HG03378 (cell line): ENCODE results near the gene MAP1B.

Experiments
- ATAC-seq: cut with Tn5 transposase; IDR thresholded peaks from one replicate; pipeline ENCODE4 v1.9.1; 2021; ENCODE audit warnings: mild to moderate bottlenecking, moderate library complexity; ENCODE audit not compliant: unreplicated experiment

MAP1B gene

GRCh38 chr5:72129725-72130124 is 22.4 kb downstream of the MAP1B start:
- no peak for ATAC-seq

- no peak for ATAC-seq
Measured at GRCh38 chr5:72130351-72130761, 23.1 kb downstream of the MAP1B start.

GRCh38 chr5:72133212-72133990 is 26.1 kb downstream of the MAP1B start:
- no peak for ATAC-seq

- ATAC-seq: no peak
Measured at GRCh38 chr5:72134226-72134899, 27.1 kb downstream of the MAP1B start.

- no peak for ATAC-seq
Measured at GRCh38 chr5:72137826-72138409, 30.6 kb downstream of the MAP1B start.

GRCh38 chr5:72138943-72139521 is 31.8 kb downstream of the MAP1B start:
- peak; percentile 63 for ATAC-seq

GRCh38 chr5:72140711-72141110 is 33.4 kb downstream of the MAP1B start:
- no peak for ATAC-seq

- ATAC-seq: no peak
Measured at GRCh38 chr5:72141440-72142355, 34.4 kb downstream of the MAP1B start.

- no peak for ATAC-seq
Measured at GRCh38 chr5:72144762-72145161, 37.5 kb downstream of the MAP1B start.

GRCh38 chr5:72145348-72145747 is 38.1 kb downstream of the MAP1B start:
- ATAC-seq: no peak

GRCh38 chr5:72146056-72146455 is 38.8 kb downstream of the MAP1B start:
- no peak for ATAC-seq

GRCh38 chr5:72147569-72147968 is 40.3 kb downstream of the MAP1B start:
- ATAC-seq: no peak

GRCh38 chr5:72149742-72150141 is 42.5 kb downstream of the MAP1B start:
- no peak for ATAC-seq

- ATAC-seq: no peak
Measured at GRCh38 chr5:72151169-72151568, 43.9 kb downstream of the MAP1B start.

- no peak for ATAC-seq
Measured at GRCh38 chr5:72151646-72152045, 44.4 kb downstream of the MAP1B start.

- ATAC-seq: no peak
Measured at GRCh38 chr5:72152545-72152944, 45.3 kb downstream of the MAP1B start.

- no peak for ATAC-seq
Measured at GRCh38 chr5:72153551-72153950, 46.3 kb downstream of the MAP1B start.

GRCh38 chr5:72154076-72154756 is 46.9 kb downstream of the MAP1B start:
- no peak for ATAC-seq

GRCh38 chr5:72156946-72157624 is 49.8 kb downstream of the MAP1B start:
- ATAC-seq: no peak

- no peak for ATAC-seq
Measured at GRCh38 chr5:72157625-72157962, 50.3 kb downstream of the MAP1B start.
